KOPT-K1 (cell line): ENCODE results near the gene CTDSP1.

Experiments used
- H3K27ac ChIP-seq: fragments of 200-600 bp; sonication (generic); 2 replicates; pipeline ENCODE4 v1.5.1; 2016; ENCODE audit warnings: antibody characterized with exemption, mild to moderate bottlenecking, low read depth, low read length; ENCODE audit not compliant: poor library complexity, severe bottlenecking
- H3K36me3 ChIP-seq: fragments of 200-600 bp; sonication (generic); 2 replicates; pipeline ENCODE4 v1.5.1; 2017; ENCODE audit warnings: antibody characterized with exemption, mild to moderate bottlenecking, low read length, moderate library complexity; ENCODE audit not compliant: insufficient read depth
- H3K9me3 ChIP-seq: fragments of 200-600 bp; sonication (generic); 2 replicates; pipeline ENCODE4 v1.5.1; 2017; ENCODE audit warnings: antibody characterized with exemption, low read length, mild to moderate bottlenecking; ENCODE audit not compliant: insufficient read depth, poor library complexity, severe bottlenecking

CTDSP1 gene

DNA sequence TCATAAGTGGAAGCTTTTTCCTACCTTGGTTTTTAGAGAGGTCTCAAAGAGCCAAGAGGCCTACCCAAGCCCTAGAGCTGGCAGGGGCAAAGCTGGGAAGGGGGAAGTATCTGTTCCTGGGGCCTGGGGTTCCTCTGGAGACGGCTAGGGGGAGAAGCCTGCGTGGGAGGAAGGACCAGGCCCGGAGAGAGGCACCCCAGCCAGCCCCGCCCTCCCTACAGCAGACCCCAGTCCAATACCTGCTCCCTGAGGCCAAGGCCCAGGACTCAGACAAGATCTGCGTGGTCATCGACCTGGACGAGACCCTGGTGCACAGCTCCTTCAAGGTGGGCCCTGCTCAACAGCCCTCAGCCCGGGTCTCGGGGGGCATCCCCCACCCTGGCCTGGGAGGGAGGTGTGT lies 2.2 kb downstream of the CTDSP1 start:
- peaks cover 35% of the 10 kb centered on the region; the same call in 1 of the 2 replicates for H3K36me3 ChIP-seq
- H3K9me3 ChIP-seq = no peaks in the 10 kb centered on the region
- no peak overlapping the region for H3K27ac ChIP-seq

- H3K27ac ChIP-seq = no peak overlapping the region
- H3K9me3 ChIP-seq = no peaks in the 10 kb centered on the region
- peaks cover 35% of the 10 kb centered on the region; the same call in 1 of the 2 replicates for H3K36me3 ChIP-seq
Measured at GRCh38 chr2:218402491-218402901, 2.8 kb downstream of the CTDSP1 start.

DNA sequence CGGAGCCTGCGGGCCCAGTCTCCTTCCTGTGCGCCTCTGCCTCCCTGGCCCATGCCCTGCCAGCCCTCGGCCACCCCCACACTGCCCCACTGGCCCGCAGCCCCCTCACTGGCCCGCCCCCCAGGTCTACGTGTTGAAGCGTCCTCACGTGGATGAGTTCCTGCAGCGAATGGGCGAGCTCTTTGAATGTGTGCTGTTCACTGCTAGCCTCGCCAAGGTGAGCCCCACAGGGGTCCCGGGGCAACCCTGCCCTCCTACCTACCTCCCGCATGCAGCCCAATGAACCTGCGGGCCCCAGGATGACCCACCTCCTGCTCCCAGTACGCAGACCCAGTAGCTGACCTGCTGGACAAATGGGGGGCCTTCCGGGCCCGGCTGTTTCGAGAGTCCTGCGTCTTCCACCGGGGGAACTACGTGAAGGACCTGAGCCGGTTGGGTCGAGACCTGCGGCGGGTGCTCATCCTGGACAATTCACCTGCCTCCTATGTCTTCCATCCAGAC lies 3.3 kb downstream of the CTDSP1 start:
- H3K36me3 ChIP-seq = peaks cover 35% of the 10 kb centered on the region; the same call in 1 of the 2 replicates
- no peaks in the 10 kb centered on the region for H3K9me3 ChIP-seq
- H3K27ac ChIP-seq = no peak overlapping the region

- Histone ChIP-seq H3K9me3 (no peaks in the 10 kb centered on the region), H3K27ac (no peak overlapping the region)
Measured at GRCh38 chr2:218403810-218404209, 4.1 kb downstream of the CTDSP1 start.

DNA sequence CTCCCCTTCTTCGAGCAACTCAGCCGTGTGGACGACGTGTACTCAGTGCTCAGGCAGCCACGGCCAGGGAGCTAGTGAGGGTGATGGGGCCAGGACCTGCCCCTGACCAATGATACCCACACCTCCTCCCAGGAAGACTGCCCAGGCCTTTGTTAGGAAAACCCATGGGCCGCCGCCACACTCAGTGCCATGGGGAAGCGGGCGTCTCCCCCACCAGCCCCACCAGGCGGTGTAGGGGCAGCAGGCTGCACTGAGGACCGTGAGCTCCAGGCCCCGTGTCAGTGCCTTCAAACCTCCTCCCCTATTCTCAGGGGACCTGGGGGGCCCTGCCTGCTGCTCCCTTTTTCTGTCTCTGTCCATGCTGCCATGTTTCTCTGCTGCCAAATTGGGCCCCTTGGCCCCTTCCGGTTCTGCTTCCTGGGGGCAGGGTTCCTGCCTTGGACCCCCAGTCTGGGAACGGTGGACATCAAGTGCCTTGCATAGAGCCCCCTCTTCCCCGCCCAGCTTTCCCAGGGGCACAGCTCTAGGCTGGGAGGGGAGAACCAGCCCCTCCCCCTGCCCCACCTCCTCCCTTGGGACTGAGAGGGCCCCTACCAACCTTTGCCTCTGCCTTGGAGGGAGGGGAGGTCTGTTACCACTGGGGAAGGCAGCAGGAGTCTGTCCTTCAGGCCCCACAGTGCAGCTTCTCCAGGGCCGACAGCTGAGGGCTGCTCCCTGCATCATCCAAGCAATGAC lies 4.8 kb downstream of the CTDSP1 start:
- Histone ChIP-seq H3K36me3 (peaks cover 35% of the 10 kb centered on the region; the same call in 1 of the 2 replicates), H3K27ac (no peak overlapping the region), H3K9me3 (no peaks in the 10 kb centered on the region)

More at GRCh38 chr2:218403810-218404209, 4.1 kb downstream of the CTDSP1 start:
- H3K36me3 ChIP-seq = peaks cover 35% of the 10 kb centered on the region; the same call in 1 of the 2 replicates

GRCh38 chr2:218405086-218405745 lies 5.5 kb downstream of the CTDSP1 start:
- H3K27ac ChIP-seq = peak overlapping the region; percentile 72
- no peaks in the 10 kb centered on the region for H3K9me3 ChIP-seq
- peaks cover 35% of the 10 kb centered on the region; the same call in 1 of the 2 replicates for H3K36me3 ChIP-seq

- Histone ChIP-seq H3K36me3 (peaks cover 35% of the 10 kb centered on the region; the same call in 1 of the 2 replicates), H3K9me3 (no peaks in the 10 kb centered on the region), H3K27ac (peak overlapping the region; percentile 72)
Measured at GRCh38 chr2:218405746-218406208, 6.1 kb downstream of the CTDSP1 start.

DNA sequence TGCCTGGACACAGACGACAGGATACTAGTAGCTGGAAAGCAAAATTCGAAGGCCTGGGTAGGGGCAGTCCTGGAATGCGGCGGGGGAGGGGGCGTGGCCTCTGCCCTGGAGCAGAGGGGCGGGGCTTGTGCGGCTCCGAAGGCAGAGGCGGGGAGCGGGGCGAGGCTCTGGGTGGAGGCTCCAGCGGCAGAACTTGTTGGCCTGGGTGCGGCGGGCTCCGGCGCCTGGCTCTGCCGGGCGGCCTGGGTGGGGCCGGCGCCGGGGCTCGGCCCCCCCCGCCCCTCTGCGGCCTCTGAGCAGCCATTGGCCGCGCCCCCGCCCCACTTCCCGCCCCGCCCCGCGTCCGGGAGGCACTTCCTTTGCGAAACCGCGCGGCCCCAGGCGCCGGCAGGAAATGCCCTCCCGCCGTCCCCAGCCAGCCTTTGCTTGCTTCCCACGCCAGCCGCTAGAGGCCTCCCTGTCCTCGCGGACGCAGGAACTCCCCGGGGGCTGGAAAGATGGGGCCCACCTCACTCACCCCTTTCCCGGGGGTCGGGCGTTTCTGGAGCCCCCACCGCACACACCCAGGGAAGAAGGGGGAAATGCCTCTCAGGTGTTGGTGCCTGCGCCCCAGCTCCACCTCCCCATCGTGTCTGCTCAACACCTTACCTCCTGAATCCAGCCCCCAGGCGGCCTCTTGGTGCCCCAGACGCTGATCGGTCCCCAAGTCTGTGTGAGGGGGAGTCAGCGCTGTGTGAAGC lies 6.7 kb downstream of the CTDSP1 start:
- H3K9me3 ChIP-seq = no peaks in the 10 kb centered on the region
- H3K27ac ChIP-seq = peak overlapping the region; percentile 72
- peaks cover 35% of the 10 kb centered on the region; the same call in 1 of the 2 replicates for H3K36me3 ChIP-seq

- H3K9me3 ChIP-seq = no peaks in the 10 kb centered on the region
- H3K27ac ChIP-seq = peak overlapping the region; percentile 72
Measured at GRCh38 chr2:218406949-218407618, 7.4 kb downstream of the CTDSP1 start.

DNA sequence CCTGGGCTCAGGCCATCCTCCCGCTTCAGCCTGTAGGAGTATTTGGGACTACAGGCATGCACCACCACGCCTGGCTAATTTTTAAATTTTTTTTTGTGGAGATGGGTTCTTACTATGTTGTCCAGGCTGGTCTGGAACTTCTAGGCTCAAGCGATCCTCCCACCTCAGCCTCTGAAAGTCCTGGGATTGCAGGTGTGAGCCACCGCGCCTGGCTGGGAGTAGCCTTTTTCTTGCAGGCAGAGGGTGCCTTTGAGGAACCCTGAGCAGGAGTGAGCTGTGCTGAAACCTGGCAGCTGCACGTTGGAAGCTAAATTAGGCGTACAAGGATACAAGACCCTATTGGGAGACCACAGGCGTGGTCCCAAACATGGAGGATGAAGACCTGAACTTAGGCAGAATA lies 8.0 kb downstream of the CTDSP1 start:
- peaks cover 23% of the 10 kb centered on the region; the same call in 1 of the 2 replicates for H3K36me3 ChIP-seq
- H3K9me3 ChIP-seq = no peaks in the 10 kb centered on the region
- no peak overlapping the region for H3K27ac ChIP-seq

More at GRCh38 chr2:218406949-218407618, 7.4 kb downstream of the CTDSP1 start:
- peaks cover 29% of the 10 kb centered on the region; the same call in 1 of the 2 replicates for H3K36me3 ChIP-seq

GRCh38 chr2:218418321-218418716 lies 18.7 kb downstream of the CTDSP1 start:
- Histone ChIP-seq H3K27ac (no peak overlapping the region), H3K9me3 (no peaks in the 10 kb centered on the region), H3K36me3 (no peaks in the 10 kb centered on the region)

DNA sequence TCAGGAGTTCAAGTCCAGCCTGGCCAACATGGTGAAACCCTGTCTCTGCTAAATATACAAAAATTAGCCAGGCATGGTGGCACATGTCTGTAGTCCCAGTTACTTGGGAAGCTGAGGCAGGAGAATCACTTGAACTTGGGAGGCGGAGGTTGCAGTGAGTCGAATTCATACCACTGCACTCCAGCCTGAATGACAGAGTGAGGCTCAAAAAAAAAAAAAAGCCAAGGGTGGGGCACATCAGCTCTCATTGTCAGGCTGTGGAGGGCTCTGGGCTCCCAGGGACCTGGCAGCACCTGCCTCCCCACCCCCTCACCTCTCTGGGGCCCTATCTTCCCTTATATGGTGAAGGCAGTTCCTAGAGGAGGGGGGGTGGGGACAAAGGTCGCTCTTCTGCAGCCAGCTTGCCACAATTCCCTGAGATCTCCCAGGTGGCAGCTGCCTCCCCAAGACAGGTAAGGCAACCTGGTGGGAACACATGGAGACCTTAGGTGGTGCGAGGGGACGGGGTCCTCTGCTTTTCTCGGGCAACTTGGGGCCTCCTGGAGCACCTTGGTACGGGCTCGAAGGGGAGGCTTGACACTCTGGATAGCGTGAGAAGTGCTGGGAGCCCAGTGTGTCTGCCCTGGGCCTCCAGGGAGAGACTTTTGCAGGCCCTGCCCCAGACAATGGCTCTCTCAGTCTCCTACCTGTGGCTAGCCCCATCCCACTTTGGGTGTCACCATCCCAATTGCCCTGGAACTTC lies 19.2 kb downstream of the CTDSP1 start, which contains the start of gene VIL1:
TSS of gene VIL1 (plus strand) at position 407 of the 742 bp plus-strand sequence. CDS start 4,656 bp downstream, outside the sequence.
- Histone ChIP-seq H3K36me3 (no peaks in the 10 kb centered on the region), H3K27ac (no peak within 1 kb of the TSS), H3K9me3 (no peaks in the 10 kb centered on the region)

DNA sequence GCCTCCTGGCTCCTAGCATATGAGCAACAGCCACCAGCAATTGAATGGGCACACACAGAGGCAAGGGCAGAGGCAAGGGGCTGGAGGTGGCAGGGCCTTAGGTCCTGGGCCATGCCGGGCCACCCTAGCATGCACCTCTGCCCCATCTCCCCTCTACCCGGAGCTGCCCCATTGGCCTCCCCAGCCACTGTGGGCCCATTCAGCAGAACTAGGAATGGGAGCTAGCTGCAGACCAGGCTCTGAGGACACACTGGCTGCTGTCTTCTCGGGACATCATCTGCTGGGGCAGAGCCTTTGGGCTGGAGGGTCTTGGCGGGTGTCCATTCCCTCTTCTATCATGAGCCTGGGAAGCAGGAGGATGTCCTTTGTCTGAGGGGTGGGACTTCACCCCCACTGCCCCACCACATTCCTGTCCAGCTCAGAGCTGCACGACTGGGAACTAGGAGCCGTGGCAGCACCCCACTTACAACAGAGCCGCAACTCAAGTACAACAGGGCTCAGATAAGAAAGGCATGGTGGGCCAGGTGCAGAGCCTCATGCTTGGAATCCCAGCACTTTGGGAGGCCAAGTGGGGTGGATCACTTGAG lies 20.1 kb downstream of the CTDSP1 start:
- H3K36me3 ChIP-seq = no peaks in the 10 kb centered on the region
- H3K27ac ChIP-seq = no peak overlapping the region
- H3K9me3 ChIP-seq = no peaks in the 10 kb centered on the region
